CD4-positive, alpha-beta T cell treated with Interleukin-6 at 100 ng/mL for 8 hours (primary cell): Measurements from ENCODE around the gene ITGA6.
"Not testable (repeated sequence)": the region's sequence is repeated elsewhere in the genome, so short reads cannot be mapped to it uniquely, and the experiment has no call there.

ENCODE experiments used
- DNase-seq: peaks from one replicate; pipeline ENCODE4 v3.0.0-alpha.2; 2020; ENCODE audit warnings: mixed read lengths, low spot score

ITGA6 gene

GRCh38 chr2:172516299-172516698 is 88.9 kb downstream of the ITGA6 start:
- no peak for DNase-seq

GRCh38 chr2:172518995-172519394 is 91.6 kb downstream of the ITGA6 start:
- DNase-seq, result no peak

- DNase-seq, result no peak
These were observed 98.2 kb downstream of the ITGA6 start for GRCh38 chr2:172525601-172526000.

GRCh38 chr2:172531309-172531708 is 103.9 kb downstream of the ITGA6 start:
- no peak for DNase-seq

GRCh38 chr2:172532461-172532860 is 105.1 kb downstream of the ITGA6 start:
- DNase-seq, result not testable (repeated sequence)

- DNase-seq, result no peak
These were observed 106.3 kb downstream of the ITGA6 start for GRCh38 chr2:172533687-172534086.

GRCh38 chr2:172535119-172535518 is 107.7 kb downstream of the ITGA6 start:
- no peak for DNase-seq

GRCh38 chr2:172537851-172538250 is 110.5 kb downstream of the ITGA6 start:
- DNase-seq, result not testable (repeated sequence)

GRCh38 chr2:172539767-172540166 is 112.4 kb downstream of the ITGA6 start:
- DNase-seq, result no peak

GRCh38 chr2:172540421-172540820 is 113.0 kb downstream of the ITGA6 start:
- no peak for DNase-seq

- no peak for DNase-seq
These were observed 118.2 kb downstream of the ITGA6 start for GRCh38 chr2:172545408-172546075.

- no peak for DNase-seq
These were observed 121.7 kb downstream of the ITGA6 start for GRCh38 chr2:172549131-172549530.

- peak; percentile 16 for DNase-seq
These were observed 122.4 kb downstream of the ITGA6 start for GRCh38 chr2:172549802-172550201.

- no peak for DNase-seq
These were observed 123.0 kb downstream of the ITGA6 start for GRCh38 chr2:172550419-172550818.

GRCh38 chr2:172551271-172551670 is 123.9 kb downstream of the ITGA6 start:
- no peak for DNase-seq

GRCh38 chr2:172552547-172553291 is 125.3 kb downstream of the ITGA6 start:
- no peak for DNase-seq

GRCh38 chr2:172554352-172555271 is 127.2 kb downstream of the ITGA6 start:
- DNase-seq, result no peak

GRCh38 chr2:172555272-172555521 is 127.8 kb downstream of the ITGA6 start:
- no peak for DNase-seq
